T-helper 2 cell treated with Interferon-gamma antibody and Interleukin-4, amounts not matched to agents 5 μg/mL and 100 μg/mL, for 36 hours (primary cell): Measurements from ENCODE around the gene VAMP2.

Experiments used
- DNase-seq: peaks from one replicate; pipeline ENCODE4 v3.0.0; 2021; ENCODE audit warnings: low spot score
- H3K27ac Mint-ChIP-seq: one replicate; pipeline ENCODE4 v1.8.0; 2021; ENCODE audit warnings: mild to moderate bottlenecking, mixed read lengths
- H3K27me3 Mint-ChIP-seq: one replicate; pipeline ENCODE4 v1.8.0; 2021; ENCODE audit warnings: low read depth, mixed read lengths
- H3K36me3 Mint-ChIP-seq: one replicate; pipeline ENCODE4 v1.8.0; 2021; ENCODE audit warnings: low read depth, mixed read lengths
- H3K4me1 Mint-ChIP-seq: one replicate; pipeline ENCODE4 v1.8.0; 2021; ENCODE audit warnings: low read depth, mixed read lengths
- H3K4me3 Mint-ChIP-seq: one replicate; pipeline ENCODE4 v1.8.0; 2022; ENCODE audit warnings: mild to moderate bottlenecking, moderate library complexity, mixed read lengths
- H3K9me3 Mint-ChIP-seq: one replicate; pipeline ENCODE4 v1.8.0; 2021; ENCODE audit warnings: mixed read lengths

VAMP2 gene

GRCh38 chr17:8155231-8155995, 7.3 kb downstream of the VAMP2 start:
- Mint-ChIP-seq H3K4me1 (peaks cover 50% of the 10 kb centered on the region), H3K27ac (no peak overlapping the region), H3K36me3 (peaks cover 18% of the 10 kb centered on the region)

GRCh38 chr17:8154608-8155155, 8.1 kb downstream of the VAMP2 start:
- H3K27ac Mint-ChIP-seq = no peak overlapping the region
- H3K4me3 Mint-ChIP-seq = no peak overlapping the region
- H3K9me3 Mint-ChIP-seq = no peaks in the 10 kb centered on the region
- no peak for DNase-seq
- peaks cover 16% of the 10 kb centered on the region for H3K36me3 Mint-ChIP-seq
- H3K27me3 Mint-ChIP-seq = no peaks in the 10 kb centered on the region
- H3K4me1 Mint-ChIP-seq = peaks cover 44% of the 10 kb centered on the region

More at GRCh38 chr17:8155231-8155995, 7.3 kb downstream of the VAMP2 start:
- Mint-ChIP-seq H3K4me3 (no peak overlapping the region), H3K27me3 (no peaks in the 10 kb centered on the region), H3K9me3 (no peaks in the 10 kb centered on the region)
- DNase-seq = no peak

GRCh38 chr17:8153957-8154607, 8.7 kb downstream of the VAMP2 start:
- Mint-ChIP-seq H3K27me3 (no peaks in the 10 kb centered on the region), H3K9me3 (no peaks in the 10 kb centered on the region), H3K4me1 (peaks cover 43% of the 10 kb centered on the region), H3K27ac (no peak overlapping the region), H3K36me3 (peaks cover 15% of the 10 kb centered on the region), H3K4me3 (no peak overlapping the region)
- DNase-seq = peak; percentile 87

GRCh38 chr17:8153525-8153956, 9.2 kb downstream of the VAMP2 start:
- Mint-ChIP-seq H3K9me3 (no peaks in the 10 kb centered on the region), H3K27ac (no peak overlapping the region)

GRCh38 chr17:8153031-8153451, 9.7 kb downstream of the VAMP2 start:
- no peaks in the 10 kb centered on the region for H3K27me3 Mint-ChIP-seq
- H3K4me1 Mint-ChIP-seq = peaks cover 35% of the 10 kb centered on the region
- H3K36me3 Mint-ChIP-seq = peaks cover 9% of the 10 kb centered on the region
- DNase-seq = no peak
- no peak overlapping the region for H3K27ac Mint-ChIP-seq
- peak overlapping the region; percentile 95 for H3K4me3 Mint-ChIP-seq
- H3K9me3 Mint-ChIP-seq = no peaks in the 10 kb centered on the region

More at GRCh38 chr17:8153525-8153956, 9.2 kb downstream of the VAMP2 start:
- DNase-seq = peak; percentile 72
- H3K27me3 Mint-ChIP-seq = no peaks in the 10 kb centered on the region
- H3K36me3 Mint-ChIP-seq = peaks cover 10% of the 10 kb centered on the region
- H3K4me3 Mint-ChIP-seq = peak overlapping the region; percentile 95
- H3K4me1 Mint-ChIP-seq = peaks cover 39% of the 10 kb centered on the region

GRCh38 chr17:8152112-8152775, 10.5 kb downstream of the VAMP2 start, which contains the start of gene PER1:
PER1 (minus strand) TSS chr17:8152404; CDS start chr17:8150706, 1,698 bp downstream.
- Mint-ChIP-seq H3K27me3 (no peaks in the 10 kb centered on the region), H3K27ac (peak within 1 kb of the TSS; percentile 92)

GRCh38 chr17:8151641-8152111, 11.1 kb downstream of the VAMP2 start:
- Mint-ChIP-seq H3K4me3 (peak overlapping the region; percentile 95), H3K27me3 (no peaks in the 10 kb centered on the region), H3K4me1 (peaks cover 35% of the 10 kb centered on the region), H3K27ac (peak overlapping the region; percentile 92), H3K9me3 (no peaks in the 10 kb centered on the region), H3K36me3 (peaks cover 17% of the 10 kb centered on the region)
- DNase-seq = peak; percentile 28

More at GRCh38 chr17:8152112-8152775, 10.5 kb downstream of the VAMP2 start, which contains the start of gene PER1:
- DNase-seq = peak; percentile 93
- Mint-ChIP-seq H3K9me3 (no peaks in the 10 kb centered on the region), H3K4me1 (peaks cover 35% of the 10 kb centered on the region), H3K4me3 (peak within 1 kb of the TSS; percentile 95), H3K36me3 (peaks cover 13% of the 10 kb centered on the region)

- H3K27ac Mint-ChIP-seq = peak overlapping the region; percentile 92
- no peaks in the 10 kb centered on the region for H3K9me3 Mint-ChIP-seq
- H3K27me3 Mint-ChIP-seq = no peaks in the 10 kb centered on the region
- peaks cover 20% of the 10 kb centered on the region for H3K36me3 Mint-ChIP-seq
- H3K4me1 Mint-ChIP-seq = peaks cover 35% of the 10 kb centered on the region
- peak overlapping the region; percentile 95 for H3K4me3 Mint-ChIP-seq
- peak; percentile 90 for DNase-seq
Observed at GRCh38 chr17:8151120-8151640, 11.6 kb downstream of the VAMP2 start.

GRCh38 chr17:8150194-8151119, 12.3 kb downstream of the VAMP2 start:
- Mint-ChIP-seq H3K36me3 (peaks cover 23% of the 10 kb centered on the region), H3K4me3 (peak overlapping the region; percentile 95), H3K9me3 (no peaks in the 10 kb centered on the region), H3K27me3 (no peaks in the 10 kb centered on the region), H3K27ac (peak overlapping the region; percentile 45), H3K4me1 (peaks cover 34% of the 10 kb centered on the region)
- DNase-seq = no peak

GRCh38 chr17:8149419-8150193, 13.1 kb downstream of the VAMP2 start:
- no peaks in the 10 kb centered on the region for H3K9me3 Mint-ChIP-seq
- peaks cover 26% of the 10 kb centered on the region for H3K4me1 Mint-ChIP-seq
- no peak overlapping the region for H3K4me3 Mint-ChIP-seq

GRCh38 chr17:8148560-8148959, 14.2 kb downstream of the VAMP2 start:
- no peak for DNase-seq
- Mint-ChIP-seq H3K36me3 (peaks cover 29% of the 10 kb centered on the region), H3K4me1 (peaks cover 19% of the 10 kb centered on the region), H3K27me3 (no peaks in the 10 kb centered on the region), H3K27ac (no peak overlapping the region), H3K9me3 (no peaks in the 10 kb centered on the region), H3K4me3 (no peak overlapping the region)

More at GRCh38 chr17:8149419-8150193, 13.1 kb downstream of the VAMP2 start:
- Mint-ChIP-seq H3K27me3 (no peaks in the 10 kb centered on the region), H3K36me3 (peaks cover 23% of the 10 kb centered on the region), H3K27ac (no peak overlapping the region)
- DNase-seq = no peak

GRCh38 chr17:8147805-8148404, 14.8 kb downstream of the VAMP2 start:
- Mint-ChIP-seq H3K9me3 (no peaks in the 10 kb centered on the region), H3K27ac (no peak overlapping the region), H3K4me3 (no peak overlapping the region), H3K27me3 (no peaks in the 10 kb centered on the region), H3K4me1 (peaks cover 13% of the 10 kb centered on the region), H3K36me3 (peaks cover 29% of the 10 kb centered on the region)
- DNase-seq = no peak
